Placental epithelial cell (primary cell): ENCODE measurements around the gene ISL1. TPM values are rescaled to one million over a fixed set of nuclear protein-coding genes. Genes with fewer than 3 reads are reported as not detected.

Experiments used
- total RNA-seq: library from RNA; depleted of rRNA; stranded (reverse); fragments of >200 nt; gene quantifications from 2 replicates; pipeline ENCODE4 v1.2.3, GENCODE V29; 2012

The ISL1 gene
- 0.79 TPM in 1 of 2 replicates, not detected in the other for total RNA-seq

DNA sequence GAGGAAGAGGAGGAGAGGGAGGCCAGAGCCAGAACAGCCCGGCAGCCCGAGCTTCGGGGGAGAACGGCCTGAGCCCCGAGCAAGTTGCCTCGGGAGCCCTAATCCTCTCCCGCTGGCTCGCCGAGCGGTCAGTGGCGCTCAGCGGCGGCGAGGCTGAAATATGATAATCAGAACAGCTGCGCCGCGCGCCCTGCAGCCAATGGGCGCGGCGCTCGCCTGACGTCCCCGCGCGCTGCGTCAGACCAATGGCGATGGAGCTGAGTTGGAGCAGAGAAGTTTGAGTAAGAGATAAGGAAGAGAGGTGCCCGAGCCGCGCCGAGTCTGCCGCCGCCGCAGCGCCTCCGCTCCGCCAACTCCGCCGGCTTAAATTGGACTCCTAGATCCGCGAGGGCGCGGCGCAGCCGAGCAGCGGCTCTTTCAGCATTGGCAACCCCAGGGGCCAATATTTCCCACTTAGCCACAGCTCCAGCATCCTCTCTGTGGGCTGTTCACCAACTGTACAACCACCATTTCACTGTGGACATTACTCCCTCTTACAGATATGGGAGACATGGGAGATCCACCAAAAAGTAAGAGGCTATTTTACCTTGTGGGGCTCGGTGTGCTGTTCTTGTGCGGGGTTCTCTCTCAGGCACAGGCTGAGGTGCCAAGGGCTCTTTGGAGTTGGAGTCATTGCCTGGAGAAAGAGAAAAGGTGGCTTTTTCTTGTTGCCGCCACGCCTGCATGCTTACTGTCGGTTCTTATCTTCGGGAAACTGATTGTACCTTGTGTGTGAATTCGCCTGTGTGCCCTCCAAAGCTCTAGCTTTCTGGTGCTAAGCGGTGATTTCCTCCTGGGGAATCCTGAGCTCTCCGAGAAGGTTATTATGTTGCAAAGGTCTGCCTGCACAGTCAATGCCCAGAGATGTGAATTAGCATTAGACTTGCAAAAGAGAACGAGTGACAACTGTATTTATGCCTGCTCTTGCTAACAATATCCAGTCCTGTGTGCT, at the start of gene ISL1:
Gene ISL1, plus strand, starts transcription at position 318 of the 991 bp plus-strand sequence. Its CDS starts 224 bp downstream, at position 542.

